K562 (cell line): Measurements from ENCODE around the gene KCND2. TPM values are rescaled to one million over a fixed set of nuclear protein-coding genes. Genes with fewer than 3 reads are reported as not detected.

ENCODE experiments used
- ATAC-seq: fragments of 200-7000 bp; cut with Tn5 transposase; 3 replicates; pipeline ENCODE4 v1.9.1; 2020; ENCODE audit warnings: moderate library complexity
- BruUV-seq: library from RNA; stranded (reverse); fragments of 400-500 nt; replicated peaks from 2 replicates; lab custom pipeline; 2021; lab: Mats Ljungman, UMichigan
- CTCF ChIA-PET: fragments of 300-600 bp; formaldehyde crosslinking; extraction: SDS; loops from one replicate; lab custom pipeline; 2021; ENCODE audit warnings: low intra/inter-chr PET ratio; lab: Yijun Ruan, JAX
- POLR2A ChIA-PET: fragments of 300-600, 350-650 bp; sonication (Branson Sonifier 250); formaldehyde crosslinking; extraction: SDS; loops from one replicate; lab custom pipeline; 2021; ENCODE audit warnings: antibody characterized with exemption, inconsistent platforms; lab: Yijun Ruan, JAX
- DNase-seq, 4 experiments: peaks; one replicate each; pipeline versions ENCODE4 v3.0.0 to v3.0.0-alpha.2; 2011 to 2018; ENCODE audit warnings: low spot score in 3 of 4, mixed read lengths in 3 of 4; ENCODE audit errors: extremely low read depth in 1 of 4
- FAIRE-seq: peaks from 2 replicates; lab custom pipeline; 2011; peaks lifted over from hg19 to GRCh38; lab: Jason Lieb, UNC
- H2AFZ ChIP-seq: 2 replicates; pipeline ENCODE4 v1.6.0; 2011; ENCODE audit warnings: low read depth, low read length, control low read depth, inconsistent platforms
- H3K27ac ChIP-seq: fragments of 200-600 bp; 3 replicates; pipeline ENCODE4 v1.8.0; 2011; ENCODE audit warnings: low read depth, mild to moderate bottlenecking, control low read depth, inconsistent platforms, low read length, moderate library complexity, mixed read lengths; ENCODE audit errors: extremely low read depth
- H3K27me3 ChIP-seq, 2 experiments: fragments of 300-600 bp in 1 of 2; 2 replicates in 1 of 2; 3 replicates in 1 of 2; pipeline versions ENCODE4 v1.6.0 to v1.8.0; 2011; ENCODE audit warnings: inconsistent platforms in 2 of 2, low read length in 2 of 2, mild to moderate bottlenecking in 1 of 2, mixed read lengths in 1 of 2, moderate library complexity in 1 of 2; ENCODE audit not compliant: control insufficient read depth in 2 of 2, insufficient read depth in 2 of 2
- H3K36me3 ChIP-seq: fragments of 300-600 bp; 3 replicates; pipeline ENCODE4 v1.8.0; 2011; ENCODE audit warnings: mild to moderate bottlenecking, low read length, inconsistent platforms; ENCODE audit not compliant: control insufficient read depth, insufficient read depth
- H3K4me1 ChIP-seq, 2 experiments: fragments of 200-600 bp in 1 of 2; replicated peaks in 1 of 2; 2 replicates in 1 of 2; 3 replicates in 1 of 2; pipeline versions ENCODE4 v1.5.1 to v1.8.0; 2011; ENCODE audit warnings: inconsistent platforms in 2 of 2, low read length in 2 of 2, mild to moderate bottlenecking in 1 of 2, mixed read lengths in 1 of 2, moderate library complexity in 1 of 2; ENCODE audit not compliant: control insufficient read depth in 2 of 2, insufficient read depth in 2 of 2
- H3K4me2 ChIP-seq: 2 replicates; pipeline ENCODE4 v1.6.1; 2011; ENCODE audit warnings: low read length, control low read depth, inconsistent platforms, mixed read lengths; ENCODE audit not compliant: insufficient read depth
- H3K4me3 ChIP-seq: fragments of 200-600 bp; sonication (generic), shearing (Covaris generic); 2 replicates; pipeline ENCODE4 v1.5.1; 2016; ENCODE audit warnings: control low read depth, inconsistent platforms
- H3K79me2 ChIP-seq: fragments of 200-600 bp; 3 replicates; pipeline ENCODE4 v1.8.0; 2011; ENCODE audit warnings: low read length, inconsistent platforms; ENCODE audit not compliant: control insufficient read depth, insufficient read depth
- H3K9ac ChIP-seq, 2 experiments: 2 replicates each; pipeline versions ENCODE4 v1.6.0 to v1.6.1; 2011; ENCODE audit warnings: low read depth in 2 of 2, low read length in 2 of 2, control low read depth in 1 of 2, inconsistent platforms in 1 of 2, mild to moderate bottlenecking in 1 of 2, mixed read lengths in 1 of 2; ENCODE audit not compliant: insufficient read depth in 1 of 2
- H3K9me1 ChIP-seq: one replicate; pipeline ENCODE4 v1.6.0; 2011; ENCODE audit warnings: inconsistent platforms, mild to moderate bottlenecking, low read length, moderate library complexity; ENCODE audit not compliant: control insufficient read depth, insufficient read depth
- H3K9me3 ChIP-seq: replicated peaks from 2 replicates; pipeline ENCODE4 v1.5.1; 2011; ENCODE audit warnings: low read depth, low read length, inconsistent platforms; ENCODE audit not compliant: control insufficient read depth, insufficient read depth
- H4K20me1 ChIP-seq: replicated peaks from 2 replicates; pipeline ENCODE4 v1.6.1; 2011; ENCODE audit warnings: low read length, inconsistent platforms, mixed read lengths; ENCODE audit not compliant: control insufficient read depth, insufficient read depth
- MLLT1 ChIP-seq, 2 experiments: fragments of 450-650 bp; IDR thresholded peaks; 2 replicates each; pipeline ENCODE4 v1.6.1; 2016
- NFXL1 ChIP-seq: fragments of 450-650 bp; formaldehyde crosslinking; IDR thresholded peaks from 2 replicates; pipeline ENCODE4 v1.4.0; 2021; ENCODE audit warnings: mild to moderate bottlenecking
- RBM34 ChIP-seq: fragments of 200-400 bp; formaldehyde crosslinking; IDR thresholded peaks from 2 replicates; pipeline ENCODE4 v1.6.1; 2018; ENCODE audit warnings: low read length, borderline replicate concordance; ENCODE audit not compliant: insufficient read depth
- RNF2 ChIP-seq: sonication (generic); IDR thresholded peaks from 2 replicates; pipeline ENCODE4 v1.6.1; 2016
- SAFB ChIP-seq: fragments of 200-400 bp; formaldehyde crosslinking; IDR thresholded peaks from 2 replicates; pipeline ENCODE4 v1.6.1; 2017; ENCODE audit warnings: low read depth, low read length, borderline replicate concordance
- SIRT6 ChIP-seq: IDR thresholded peaks from one replicate; pipeline ENCODE4 v1.6.1; 2012; ENCODE audit warnings: low read depth, mild to moderate bottlenecking, control low read depth, inconsistent platforms, low read length, moderate library complexity
- SLC30A9 ChIP-seq: fragments of 250-450 bp; sonication (Bioruptor Pico); IDR thresholded peaks from 2 replicates; pipeline ENCODE4 v1.8.0; 2022; ENCODE audit warnings: mild to moderate bottlenecking, moderate library complexity
- STAT5A ChIP-seq: IDR thresholded peaks from 2 replicates; pipeline ENCODE4 v1.6.1; 2012; ENCODE audit warnings: low read length, inconsistent platforms, borderline replicate concordance
- SUPT5H ChIP-seq: fragments of 450-650 bp; IDR thresholded peaks from 2 replicates; pipeline ENCODE4 v1.6.1; 2016
- TRIM28 ChIP-seq: fragments of 450-650 bp; IDR thresholded peaks from 2 replicates; pipeline ENCODE4 v1.6.1; 2017
- ZBTB49 ChIP-seq: sonication (generic); formaldehyde crosslinking; IDR thresholded peaks from 2 replicates; pipeline ENCODE4 v1.8.0; 2022; ENCODE audit warnings: missing genetic modification reagents, mild to moderate bottlenecking, borderline replicate concordance
- WGBS: fragments of 100-300 bp; shearing (Covaris generic); methylation state at CpG from one replicate; pipeline ENCODE4 v1.1.6; 2016; ENCODE audit warnings: low coverage, mixed read lengths; ENCODE audit not compliant: insufficient coverage; ENCODE audit errors: missing lambda C conversion rate; 5-methylcytosine and 5-hydroxymethylcytosine counted together
- in situ Hi-C: fragments of 300-500 bp; cut with MboI; formaldehyde crosslinking; loops from 4 replicates; pipeline ENCODE4 v1.15.0; 2018; ENCODE audit warnings: inconsistent platforms, mixed read lengths
- intact Hi-C: fragments of 100-400 bp; cut with micrococcal nuclease; formaldehyde crosslinking; loops from 2 replicates; pipeline ENCODE4 v1.14.2; 2022
- polyA plus RNA-seq, 8 experiments: library from polyadenylated mRNA; depleted of rRNA in 4 of 8; stranded (reverse) in 5 of 8; unstranded in 3 of 8; fragments of >200 nt; fragmentation: Nextera tagmentation in 2 of 8; fragmentation: Illumina TruSeq in 1 of 8; extraction: Ambion mirVana in 2 of 8; extraction: Trizol in 1 of 8; gene quantifications; 2 replicates each; pipeline versions ENCODE4 v1.2.1 to v1.2.3, GENCODE V29; 2011 to 2014; ENCODE audit warnings: inconsistent platforms in 1 of 8, missing spikeins in 1 of 8
- total RNA-seq, 7 experiments: library from RNA; depleted of rRNA in 6 of 7; stranded (reverse); fragments of >200 nt in 6 of 7; fragmentation: Illumina TruSeq in 2 of 7; extraction: Trizol in 2 of 7; gene quantifications; 2 replicates each; pipeline versions ENCODE4 v1.2.1 to v1.2.3, GENCODE V29; 2011 to 2021; ENCODE audit warnings: low replicate concordance in 1 of 7

The KCND2 gene
- total and polyA plus RNA-seq, 9 of the 15 experiments (the other 6 are each of a cell fraction or from before 2014, with no cell fraction given): 0.03 to 0.12 TPM; not detected in 7

GRCh38 chr7:120400806-120401455, 128.0 kb downstream of the KCND2 start:
- no peak for ATAC-seq
- Histone ChIP-seq H3K9ac (no peak overlapping the region), H3K4me1 (no peaks in the 10 kb centered on the region), H3K4me2 (no peak overlapping the region), H2AFZ (no peak overlapping the region), H3K27me3 (no peaks in the 10 kb centered on the region), H3K4me3 (no peak overlapping the region), H3K27ac (no peak overlapping the region), H4K20me1 (no peaks in the 10 kb centered on the region), H3K79me2 (no peaks in the 10 kb centered on the region), H3K36me3 (no peaks in the 10 kb centered on the region), H3K9me1 (no peaks in the 10 kb centered on the region), H3K9me3 (peaks cover 3% of the 10 kb centered on the region; the same call in 1 of the 2 replicates)
- 0% methylated on average over 2 of the region's 2 CpGs for WGBS
- ChIA-PET CTCF (no interaction called here), POLR2A (no interaction called here)
- no TSS peak for BruUV-seq
- intact Hi-C loops (no loop called here), in situ Hi-C loops (no loop called here)
- no peak for TF ChIP-seq SAFB
- TF ChIP-seq SIRT6: no peak
- no peak for FAIRE-seq
- DNase-seq: no peak

GRCh38 chr7:120402079-120402767, 129.2 kb downstream of the KCND2 start:
- no peaks in the 10 kb centered on the region for H3K27me3 ChIP-seq
- no peak for DNase-seq
- H3K79me2 ChIP-seq: no peaks in the 10 kb centered on the region
- in situ Hi-C loops (no loop called here), intact Hi-C loops (no loop called here)
- H3K9ac ChIP-seq: no peak overlapping the region
- CTCF ChIA-PET: no interaction called here
- ATAC-seq: no peak
- H3K36me3 ChIP-seq: no peaks in the 10 kb centered on the region
- WGBS: under 1% methylated on average over 4 of the region's 4 CpGs
- no peak for FAIRE-seq
- H3K4me2 ChIP-seq: no peak overlapping the region
- H3K9me1 ChIP-seq: no peaks in the 10 kb centered on the region
- H3K27ac ChIP-seq: no peak overlapping the region
- POLR2A ChIA-PET: no interaction called here
- H3K4me1 ChIP-seq: no peaks in the 10 kb centered on the region
- H3K9me3 ChIP-seq: peaks cover 3% of the 10 kb centered on the region; the same call in 1 of the 2 replicates
- no peak overlapping the region for H2AFZ ChIP-seq
- H3K4me3 ChIP-seq: no peak overlapping the region
- no peaks in the 10 kb centered on the region for H4K20me1 ChIP-seq
- no TSS peak for BruUV-seq
- TF ChIP-seq STAT5A (no peak), NFXL1 (CRISPR knock-in tag) (no peak), MLLT1 (IDR thresholded peaks at IDR 0.05) (no peak), RNF2 (no peak), ZBTB49 (no peak), RBM34 (no peak), TRIM28 (no peak), SLC30A9 (CRISPR knock-in tag) (no peak), SUPT5H (no peak)
